ENCODE measurements around the gene SOX10.

SOX10 gene

GRCh38 chr22:37983860-37984791 is at the start of gene SOX10:
Gene SOX10, minus strand, starts transcription at chr22:37984555. Its CDS starts 771 bp downstream, at chr22:37983784.
- DNase-seq: no peak

DNA sequence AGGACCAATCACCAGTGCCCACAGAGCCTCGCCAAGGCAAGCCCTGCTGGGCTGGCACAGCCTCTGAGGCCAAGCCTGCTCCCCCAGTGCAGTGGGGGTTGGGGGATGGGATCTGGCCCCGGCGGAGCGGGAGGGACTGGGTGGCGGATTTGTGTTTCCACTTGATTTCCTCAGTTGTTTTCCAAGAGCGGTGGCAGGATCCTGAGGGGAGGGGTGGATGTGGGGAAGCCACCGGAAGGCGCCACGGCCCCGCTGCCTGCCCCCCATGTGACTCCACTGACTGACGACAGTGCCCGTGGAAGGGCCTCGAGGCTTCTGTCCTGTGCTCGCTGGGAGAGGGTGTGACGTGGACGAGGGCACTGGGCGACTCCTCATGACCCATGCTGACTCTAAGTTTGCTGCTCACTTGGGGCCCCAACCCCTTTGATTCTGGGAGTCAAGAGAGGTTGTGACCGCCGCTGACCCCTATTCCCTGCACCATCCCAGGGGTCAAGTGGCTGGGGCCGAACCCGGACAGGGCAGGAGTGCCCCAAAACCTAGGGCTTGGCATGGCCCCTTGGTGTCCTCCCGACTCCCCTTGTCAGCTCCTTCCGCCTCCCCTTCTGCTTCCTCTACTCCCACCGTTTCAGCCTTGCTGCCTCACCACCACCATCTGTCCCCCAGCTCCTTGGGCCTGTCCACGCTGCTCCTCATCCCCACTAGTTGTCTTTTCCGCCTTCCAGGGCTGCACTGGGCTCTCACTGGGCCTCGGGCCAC is 49.3 kb upstream of the SOX10 start:
- no peak for DNase-seq

DNA sequence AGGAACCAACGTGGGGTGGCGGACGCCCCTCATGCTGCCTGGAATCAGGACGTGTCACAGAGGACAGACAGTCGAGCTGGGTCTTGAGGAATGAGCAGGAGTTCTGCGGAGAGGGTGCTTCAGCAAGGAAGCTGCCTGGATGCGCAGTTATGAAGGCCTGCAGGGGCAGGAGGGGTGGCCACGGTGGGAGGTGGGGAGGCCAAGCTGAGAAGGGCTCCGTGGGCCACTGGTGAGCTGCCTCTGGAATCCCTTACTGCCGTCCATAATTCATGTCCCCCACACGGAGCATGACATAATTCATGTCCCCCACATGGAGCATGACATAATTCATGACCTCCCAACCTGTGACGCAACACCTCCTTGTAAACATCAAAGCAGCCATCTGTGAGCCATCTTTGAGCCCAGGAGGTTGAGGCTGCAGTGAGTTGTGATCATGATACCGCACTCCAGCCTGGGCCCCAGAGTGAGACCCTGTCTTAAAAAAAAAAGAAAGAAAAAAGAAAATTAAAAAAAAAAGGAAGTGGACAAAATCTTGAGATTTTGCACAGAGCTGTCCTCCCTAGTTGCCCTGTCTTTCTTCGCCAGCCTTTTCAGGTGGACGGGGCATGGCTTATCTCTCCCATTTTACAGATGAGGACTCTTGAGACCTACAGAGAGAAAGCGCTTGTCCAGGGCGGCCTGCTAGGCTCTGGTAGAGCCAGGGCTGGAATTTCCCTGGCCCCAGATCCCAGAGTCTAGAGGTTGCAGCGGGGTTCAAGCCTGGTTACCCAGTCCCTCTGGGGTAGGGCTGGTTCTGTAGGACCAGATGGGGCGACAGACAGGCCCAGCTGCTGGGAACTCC is 48.5 kb upstream of the SOX10 start:
- DNase-seq: no peak

DNA sequence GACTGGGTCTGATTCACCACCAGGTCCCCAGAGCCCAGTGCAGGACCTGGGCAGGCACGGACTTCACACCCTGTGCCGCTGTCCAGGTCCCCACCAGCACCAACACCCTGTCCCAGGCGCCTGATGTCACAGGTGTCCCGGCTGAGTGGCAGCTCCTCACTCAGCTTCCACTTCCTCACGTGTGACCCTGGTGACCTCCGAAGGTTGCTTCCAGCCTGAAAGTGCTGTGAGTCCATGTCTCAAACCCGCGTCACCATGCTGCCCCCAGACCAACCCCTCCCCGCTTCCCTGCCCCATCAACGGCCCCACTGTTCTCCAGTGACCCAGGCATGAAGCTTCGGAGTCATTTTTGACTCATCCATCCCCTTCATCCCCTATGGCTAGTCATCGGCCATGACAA is 47.1 kb upstream of the SOX10 start:
- DNase-seq: no peak

- DNase-seq: no peak
These were observed 46.2 kb upstream of the SOX10 start for GRCh38 chr22:38030311-38031133.

DNA sequence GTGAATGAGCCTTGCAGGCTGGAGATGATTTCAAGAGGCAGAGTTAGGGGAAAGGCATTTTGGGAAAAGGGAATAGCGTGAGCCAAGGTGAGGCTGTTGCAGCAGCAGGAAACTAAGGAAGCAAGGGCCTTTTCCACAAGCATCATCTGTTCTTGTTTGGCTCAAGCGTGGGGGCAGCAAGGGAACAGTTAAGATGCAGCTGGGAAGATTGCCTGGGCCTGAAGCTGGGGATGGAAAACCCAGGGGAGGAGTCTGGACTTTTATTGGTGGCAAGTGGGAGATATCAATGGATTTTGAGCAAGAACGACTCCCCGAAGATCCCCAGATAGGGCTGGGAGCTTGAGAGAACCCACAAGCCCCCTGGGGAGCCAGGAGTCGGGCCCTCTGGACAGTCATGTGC is 45.5 kb upstream of the SOX10 start:
- no peak for DNase-seq

DNA sequence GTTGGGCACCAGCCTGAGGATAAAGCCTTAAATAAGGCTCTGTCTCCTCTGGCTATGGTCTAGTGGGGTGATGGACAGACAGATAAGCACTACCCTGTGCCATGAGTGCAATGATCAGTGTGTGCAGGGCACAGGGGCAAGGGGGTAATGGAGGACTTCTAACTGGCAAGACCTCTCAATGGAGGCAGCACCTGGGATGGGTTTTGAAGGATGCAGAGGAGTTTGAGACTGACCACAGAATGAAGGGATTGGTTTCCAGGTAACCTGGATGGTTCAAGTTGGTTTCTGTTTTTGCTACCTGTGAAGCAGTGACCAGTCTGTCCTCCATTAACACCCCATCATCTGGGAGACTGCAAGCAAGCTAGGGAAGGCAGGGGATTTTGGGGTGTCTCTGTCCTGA is 45.0 kb upstream of the SOX10 start:
- no peak for DNase-seq

DNA sequence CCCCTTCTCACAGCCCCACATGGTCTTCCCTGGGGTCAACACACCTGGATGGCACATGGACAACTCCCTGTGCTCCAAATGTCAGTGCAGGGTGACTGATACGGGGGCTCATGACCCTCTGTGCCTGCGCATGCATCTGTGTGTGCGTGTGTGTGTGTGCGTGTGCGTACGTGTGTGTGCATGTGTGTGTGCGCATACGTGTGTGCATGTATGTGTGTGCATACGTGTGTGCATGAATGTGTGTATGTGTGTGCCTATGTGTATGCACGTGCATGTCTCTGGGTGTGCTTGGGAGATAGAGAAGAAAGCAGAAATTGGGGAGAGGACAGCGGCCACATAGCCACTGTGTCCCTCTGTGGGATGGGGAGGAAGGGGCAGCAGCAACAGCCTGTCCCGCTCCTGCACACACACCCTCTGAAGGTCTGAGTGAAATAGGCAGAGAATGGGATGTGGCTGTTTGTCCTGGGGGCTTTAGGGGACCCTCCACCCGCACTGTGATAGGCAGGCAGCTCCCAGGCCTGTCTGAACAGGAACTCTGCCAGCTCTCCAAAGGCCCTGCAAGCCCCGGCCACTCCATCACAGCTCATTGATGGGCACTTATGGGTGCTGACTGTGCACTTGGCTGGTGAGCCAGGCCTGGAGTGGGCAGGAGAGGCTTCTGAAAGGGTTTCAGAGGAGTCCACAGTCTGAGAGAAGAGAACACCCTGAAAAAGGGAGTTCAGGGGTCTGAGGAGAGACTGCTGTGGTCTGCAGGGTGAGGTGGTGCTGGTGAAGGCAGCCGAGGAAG is 44.2 kb upstream of the SOX10 start:
- DNase-seq: no peak

- DNase-seq: no peak
These were observed 43.1 kb upstream of the SOX10 start for GRCh38 chr22:38027487-38027886.

DNA sequence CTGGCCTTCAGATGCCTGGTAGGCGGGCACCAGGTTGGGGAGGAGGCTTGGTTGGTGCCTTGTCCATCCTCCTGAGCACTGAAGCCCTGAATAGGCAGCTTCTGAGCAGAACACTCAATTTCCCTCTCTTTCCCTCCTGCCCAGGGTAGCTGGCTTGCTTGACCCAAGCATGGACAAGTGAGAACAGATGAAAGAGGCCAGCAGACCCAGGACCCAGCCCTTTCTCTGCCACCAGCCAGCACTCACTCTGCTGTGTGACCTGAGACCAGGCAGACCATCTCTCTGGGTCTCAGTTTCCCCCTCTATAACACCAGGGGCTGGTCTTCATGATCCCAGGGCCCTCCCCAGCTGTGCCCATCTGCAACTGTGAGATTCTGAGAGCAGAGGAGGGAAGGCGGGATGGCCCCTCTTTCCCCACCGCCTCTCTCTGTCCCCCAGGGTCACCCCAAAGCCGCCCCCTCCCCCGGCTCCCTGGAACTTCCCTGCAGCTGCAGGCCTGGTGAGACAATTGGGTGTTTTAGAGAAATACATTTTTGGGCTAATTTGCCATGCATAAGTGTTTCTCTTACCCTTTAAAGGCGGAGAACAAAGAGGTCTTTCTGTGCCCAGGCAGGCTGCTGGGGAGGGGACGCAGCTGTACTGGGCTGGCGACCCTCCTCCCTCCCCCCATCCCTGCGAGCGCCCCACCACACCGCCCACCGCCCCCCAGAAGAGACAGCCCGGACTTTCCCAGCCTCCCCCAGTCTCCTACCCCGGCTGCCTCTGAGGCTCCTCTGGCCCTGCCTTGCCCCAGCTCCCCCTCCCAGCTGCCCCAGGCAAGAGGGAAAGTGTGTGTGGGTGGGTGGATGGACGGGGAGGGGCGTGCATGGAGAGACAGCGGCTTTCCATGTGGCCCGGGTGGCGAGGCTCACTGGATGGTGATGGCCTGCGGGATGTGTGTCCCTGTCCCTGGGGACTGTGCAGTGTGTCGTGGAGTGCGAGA is 42.1 kb upstream of the SOX10 start:
- DNase-seq: no peak

GRCh38 chr22:38025514-38025913 is 41.2 kb upstream of the SOX10 start:
- no peak for DNase-seq

DNA sequence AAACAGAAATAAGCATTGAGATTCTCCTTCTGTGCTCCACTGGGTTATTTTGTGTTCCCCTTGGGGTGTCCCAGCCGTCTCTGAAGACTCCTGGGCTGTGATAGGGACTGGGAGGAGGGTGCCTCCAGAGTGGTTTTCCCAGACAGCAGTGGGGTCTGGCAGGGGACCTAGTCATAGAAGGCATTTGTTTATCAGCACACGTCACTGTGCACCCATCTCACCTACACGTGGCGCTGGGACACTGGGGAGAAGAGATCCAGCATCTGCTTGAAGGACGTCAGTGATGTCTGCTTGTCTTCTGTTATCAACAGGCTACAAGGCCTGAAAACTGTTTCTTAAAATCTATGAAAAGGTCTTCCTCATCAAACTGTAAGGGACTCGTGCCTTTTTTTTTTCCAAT is 38.7 kb upstream of the SOX10 start:
- no peak for DNase-seq

DNA sequence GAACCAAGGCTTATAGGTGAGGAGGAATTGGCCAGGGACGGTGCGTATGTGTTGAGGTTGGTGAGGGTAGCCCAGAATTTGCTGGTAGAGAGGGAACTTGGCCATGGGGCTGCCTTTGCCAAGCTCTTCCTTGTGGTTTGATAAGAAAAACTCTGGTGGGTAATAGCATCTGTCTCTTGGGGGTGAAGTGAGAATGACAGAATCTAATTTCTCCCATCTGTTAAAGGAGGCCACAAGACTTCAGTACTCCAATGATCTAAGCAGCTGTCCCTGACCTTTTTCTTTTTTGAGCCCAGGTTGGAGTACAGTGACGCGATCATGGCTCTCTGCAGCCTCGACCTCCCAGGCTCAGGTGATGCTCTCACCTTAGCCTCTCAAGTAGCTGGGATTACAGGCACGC is 36.9 kb upstream of the SOX10 start:
- no peak for DNase-seq

GRCh38 chr22:38018938-38019827 is 34.8 kb upstream of the SOX10 start:
- DNase-seq: no peak

- no peak for DNase-seq
These were observed 33.9 kb upstream of the SOX10 start for GRCh38 chr22:38017939-38018885.

GRCh38 chr22:38017272-38017920 is 33.0 kb upstream of the SOX10 start:
- DNase-seq: no peak
